ENCODE measurements around the gene KMO.

DNA sequence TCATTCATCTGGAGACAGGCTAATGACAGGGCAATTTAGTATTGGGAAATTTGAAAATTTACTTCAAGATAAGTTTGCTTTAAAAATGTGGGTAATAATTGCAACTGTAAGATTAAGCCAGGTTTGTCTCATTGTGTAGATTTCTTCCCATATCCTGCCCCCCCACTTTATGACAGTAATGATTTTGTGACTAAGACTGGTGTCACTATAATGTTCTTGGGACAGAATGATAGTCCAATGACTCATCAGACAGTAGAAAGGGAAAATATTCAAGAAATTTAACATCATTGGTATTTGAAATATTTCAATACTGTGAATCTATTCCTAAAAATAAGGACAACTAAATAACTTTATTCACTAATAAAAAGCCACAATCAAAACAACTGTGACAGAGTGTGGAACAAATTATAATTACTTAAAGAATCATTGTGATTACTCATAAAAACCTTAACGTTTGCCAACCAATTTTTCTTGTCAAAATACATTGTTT is 49.4 kb upstream of the KMO start:
- TF ChIP-seq, protein P1, sequence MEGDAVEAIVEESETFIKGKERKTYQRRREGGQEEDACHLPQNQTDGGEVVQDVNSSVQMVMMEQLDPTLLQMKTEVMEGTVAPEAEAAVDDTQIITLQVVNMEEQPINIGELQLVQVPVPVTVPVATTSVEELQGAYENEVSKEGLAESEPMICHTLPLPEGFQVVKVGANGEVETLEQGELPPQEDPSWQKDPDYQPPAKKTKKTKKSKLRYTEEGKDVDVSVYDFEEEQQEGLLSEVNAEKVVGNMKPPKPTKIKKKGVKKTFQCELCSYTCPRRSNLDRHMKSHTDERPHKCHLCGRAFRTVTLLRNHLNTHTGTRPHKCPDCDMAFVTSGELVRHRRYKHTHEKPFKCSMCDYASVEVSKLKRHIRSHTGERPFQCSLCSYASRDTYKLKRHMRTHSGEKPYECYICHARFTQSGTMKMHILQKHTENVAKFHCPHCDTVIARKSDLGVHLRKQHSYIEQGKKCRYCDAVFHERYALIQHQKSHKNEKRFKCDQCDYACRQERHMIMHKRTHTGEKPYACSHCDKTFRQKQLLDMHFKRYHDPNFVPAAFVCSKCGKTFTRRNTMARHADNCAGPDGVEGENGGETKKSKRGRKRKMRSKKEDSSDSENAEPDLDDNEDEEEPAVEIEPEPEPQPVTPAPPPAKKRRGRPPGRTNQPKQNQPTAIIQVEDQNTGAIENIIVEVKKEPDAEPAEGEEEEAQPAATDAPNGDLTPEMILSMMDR (conservative IDR thresholded peaks at IDR 0.05) = no peak
- TF ChIP-seq EZH2 (IDR thresholded peaks at IDR 0.05; ENCODE audit: low read depth) = no peak
